GM12891 (cell line): Measurements from ENCODE around the gene XPO4.

Source experiments
- POLR2A ChIP-seq: IDR thresholded peaks from 2 replicates; pipeline ENCODE4 v1.6.1; 2011; ENCODE audit warnings: low read depth, low read length, control low read depth
- TAF1 ChIP-seq: IDR thresholded peaks from 2 replicates; pipeline ENCODE4 v1.6.1; 2011; ENCODE audit warnings: low read depth, low read length, control low read depth

- TF ChIP-seq TAF1 (no peak), POLR2A (no peak)
Measured at GRCh38 chr13:20832861-20833260, 69.7 kb downstream of the XPO4 start.
